NCI-H82 treated with DMSO at 0.1 percent for 48 hours (cell line): ENCODE results near the gene DCAF7.

Source experiments
- DNase-seq: peaks from one replicate; lab custom pipeline; 2025; ENCODE audit not compliant: unreplicated experiment; lab: John Stamatoyannopoulos, UW

DCAF7 gene

DNA sequence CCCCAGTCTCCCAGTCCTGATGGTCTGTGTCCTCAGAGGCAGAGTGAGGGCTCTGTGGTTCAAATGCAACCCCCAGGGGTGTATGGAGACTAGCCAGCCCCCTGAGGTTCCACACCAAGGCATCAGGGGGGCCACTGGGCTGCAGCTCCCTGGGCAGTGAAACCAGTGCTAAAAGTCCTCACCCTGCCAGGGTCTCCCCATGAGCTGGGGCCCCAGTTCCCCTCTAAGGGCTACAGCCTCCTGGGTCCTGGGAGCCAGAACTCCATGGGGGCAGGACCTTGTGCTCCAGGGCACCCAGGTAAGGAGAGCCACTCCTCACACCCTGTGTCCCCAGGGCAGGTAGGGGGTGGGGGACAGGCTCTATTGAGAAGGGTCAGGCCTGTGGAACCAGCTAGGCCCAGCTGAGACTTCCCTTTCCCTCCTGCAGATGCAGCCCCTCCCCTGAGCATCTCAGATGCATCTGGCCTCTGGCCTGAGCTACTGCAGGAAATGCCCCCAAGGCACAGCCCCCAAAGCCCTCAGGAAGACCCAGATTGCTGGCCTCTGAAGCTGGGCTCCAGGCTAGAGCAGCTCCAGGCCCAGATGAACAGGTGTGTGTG, 6.4 kb upstream of the DCAF7 start:
- DNase-seq = no peak

DNA sequence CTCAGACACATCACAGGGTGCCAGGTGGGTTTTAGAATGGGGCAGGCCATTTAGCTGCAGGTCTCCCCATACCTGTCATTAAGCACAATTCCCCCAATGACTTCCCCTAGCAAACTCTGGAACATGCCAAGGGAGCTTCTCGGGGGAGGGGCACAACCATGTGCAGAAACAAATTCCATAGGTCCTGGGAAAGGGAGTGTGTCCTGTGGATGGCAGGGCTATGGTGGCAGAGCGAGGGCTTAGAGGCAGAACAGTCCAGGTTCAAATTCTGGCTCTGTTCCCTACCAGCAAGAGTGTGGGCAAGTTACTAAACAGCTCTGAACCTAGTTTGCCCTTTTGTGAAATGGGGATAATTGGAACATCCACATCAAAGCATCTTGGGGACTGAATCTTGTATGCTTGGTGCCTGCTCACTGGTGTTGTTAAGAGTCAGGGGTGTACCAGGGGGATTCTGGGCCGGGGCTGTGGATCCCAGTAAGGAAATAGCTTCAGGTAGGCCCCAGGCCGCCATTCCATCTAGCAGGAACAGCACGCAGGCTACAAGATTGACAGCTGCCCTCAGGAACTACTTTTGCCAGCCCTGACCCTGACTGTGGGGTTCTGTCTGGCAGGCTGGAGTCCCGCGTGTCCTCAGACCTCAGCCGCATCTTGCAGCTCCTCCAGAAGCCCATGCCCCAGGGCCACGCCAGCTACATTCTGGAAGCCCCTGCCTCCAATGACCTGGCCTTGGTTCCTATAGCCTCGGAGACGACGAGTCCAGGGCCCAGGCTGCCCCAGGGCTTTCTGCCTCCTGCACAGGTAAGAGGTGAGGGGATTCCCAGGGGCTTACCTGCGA, 5.6 kb upstream of the DCAF7 start:
- DNase-seq = no peak

DNA sequence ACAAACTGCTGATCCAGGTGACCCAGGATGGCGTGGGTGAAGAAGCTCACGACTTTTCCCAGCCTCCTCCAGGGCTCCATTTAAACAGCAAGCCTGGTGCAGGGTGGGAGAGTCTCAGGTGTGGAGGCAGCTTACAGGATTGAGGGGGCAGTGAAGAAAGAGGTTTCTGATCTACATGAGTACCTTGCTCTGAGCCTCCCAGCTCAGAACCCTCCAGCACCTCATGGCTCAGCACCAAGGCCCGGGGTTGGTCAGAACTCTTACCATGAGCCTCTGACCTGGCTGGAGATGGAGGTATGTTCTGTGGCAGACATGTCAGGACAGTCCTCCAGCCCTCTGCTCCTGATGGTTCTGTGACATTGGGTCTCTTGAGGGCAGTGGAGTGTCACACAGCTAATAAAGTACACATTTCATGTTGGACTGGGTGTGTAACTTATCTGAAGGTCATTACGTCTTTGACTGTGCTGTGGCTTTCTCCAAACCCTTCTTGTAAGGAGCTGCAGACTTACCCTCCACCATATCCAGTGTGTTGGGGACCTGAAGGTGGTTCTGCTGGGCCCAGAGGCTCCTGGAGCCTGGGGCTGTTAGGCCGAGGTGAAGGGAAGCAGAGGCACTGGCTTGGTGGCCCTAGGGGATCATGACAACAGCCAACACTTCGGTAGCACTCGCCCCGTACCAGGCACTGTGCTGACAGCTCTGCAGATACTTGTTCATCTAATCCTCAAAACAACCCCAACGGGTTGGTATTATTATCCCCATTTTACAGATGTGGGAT, 3.8 kb upstream of the DCAF7 start:
- DNase-seq = no peak

DNA sequence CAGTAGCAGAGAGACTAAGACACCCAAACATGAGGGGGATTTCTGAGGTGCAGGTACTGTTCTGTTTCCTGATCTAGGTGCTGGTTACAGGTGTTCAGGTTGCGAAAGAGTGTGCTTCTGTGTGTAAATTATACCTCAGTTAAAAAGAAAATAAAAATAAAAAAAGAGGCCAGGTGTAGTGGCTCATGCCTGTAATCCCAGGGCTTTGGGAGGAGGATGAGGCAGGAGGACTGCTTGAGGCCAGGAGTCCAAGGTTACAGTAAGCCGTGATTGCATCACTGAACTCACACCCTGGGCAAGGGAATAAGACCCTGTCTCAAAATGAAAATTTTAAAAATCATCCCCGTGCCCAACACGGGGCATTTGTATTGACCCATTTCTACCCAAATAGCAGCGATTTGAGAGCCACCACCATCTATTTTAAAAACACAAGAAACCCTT, 3.2 kb upstream of the DCAF7 start:
- DNase-seq = no peak

DNA sequence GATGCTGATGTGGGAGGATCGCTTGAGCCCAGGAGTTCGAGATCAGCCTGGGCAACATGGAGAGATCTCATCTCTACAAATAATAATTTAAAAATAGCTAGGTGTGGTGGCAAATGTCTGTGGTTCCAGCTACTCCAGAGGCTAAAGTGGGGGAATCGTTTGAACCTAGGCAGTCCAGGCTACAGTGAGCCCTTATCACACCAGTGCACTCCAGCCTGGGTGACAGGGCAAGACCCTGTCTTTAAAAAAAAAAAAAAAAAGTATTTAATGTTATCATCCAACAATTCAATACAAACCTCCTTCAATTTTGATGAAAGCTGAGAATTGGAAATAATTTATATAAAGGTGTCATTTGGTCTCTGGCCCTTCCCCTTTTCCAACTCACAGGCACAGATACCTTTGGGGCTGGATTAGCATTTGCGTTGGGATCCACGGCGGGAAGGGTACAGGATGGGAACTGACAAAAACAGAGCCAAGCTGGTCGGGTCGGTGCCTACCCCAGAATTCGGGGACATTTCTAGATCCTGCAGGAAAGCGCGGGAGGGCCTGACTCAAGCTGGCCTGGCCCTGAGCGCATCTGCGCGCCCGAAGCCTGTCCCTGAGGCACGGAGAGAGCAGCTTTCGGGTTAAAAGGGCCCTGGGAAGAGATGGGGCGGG, 860 bp upstream of the DCAF7 start:
- no peak for DNase-seq

DNA sequence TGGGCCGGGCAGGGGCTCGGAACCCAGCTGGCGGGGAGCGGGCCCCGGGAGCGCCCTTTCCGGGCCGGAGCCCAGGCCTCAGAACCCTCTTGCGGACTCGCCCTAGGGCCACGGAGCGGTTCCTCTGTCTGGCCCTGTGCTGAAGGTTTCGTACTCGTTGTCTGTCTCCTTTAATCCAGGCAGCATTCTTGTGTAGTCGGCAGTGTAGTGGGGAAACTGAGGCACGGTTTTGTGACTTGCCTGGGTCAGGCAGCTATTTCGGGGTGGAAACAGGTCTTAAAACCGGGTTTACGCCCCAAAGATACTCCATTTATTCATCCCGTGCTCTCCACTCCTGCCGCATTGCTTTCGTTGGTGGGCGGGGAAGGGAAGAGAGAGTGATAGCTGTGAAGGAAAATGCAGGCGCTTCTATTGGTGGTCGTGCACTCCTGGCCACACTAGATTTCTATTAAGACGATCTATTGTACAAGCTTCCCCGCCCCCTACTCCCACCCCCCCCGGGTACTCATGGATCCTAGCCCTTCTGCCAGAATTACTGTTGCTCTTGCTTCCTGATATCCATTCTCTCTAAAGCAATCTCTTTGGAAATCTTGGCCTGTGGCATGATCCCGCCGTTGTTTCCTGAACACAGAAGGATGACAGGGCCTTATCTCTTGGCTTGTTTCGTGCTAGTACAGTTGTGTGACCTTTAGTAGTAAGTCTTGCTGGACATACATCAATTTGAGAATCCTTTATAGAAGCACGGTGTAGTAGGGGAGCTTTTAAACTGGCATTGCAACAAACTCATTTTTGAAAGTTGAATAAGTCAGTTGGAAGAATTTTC, 751 bp downstream of the DCAF7 start:
- DNase-seq = peak; percentile 63

DNA sequence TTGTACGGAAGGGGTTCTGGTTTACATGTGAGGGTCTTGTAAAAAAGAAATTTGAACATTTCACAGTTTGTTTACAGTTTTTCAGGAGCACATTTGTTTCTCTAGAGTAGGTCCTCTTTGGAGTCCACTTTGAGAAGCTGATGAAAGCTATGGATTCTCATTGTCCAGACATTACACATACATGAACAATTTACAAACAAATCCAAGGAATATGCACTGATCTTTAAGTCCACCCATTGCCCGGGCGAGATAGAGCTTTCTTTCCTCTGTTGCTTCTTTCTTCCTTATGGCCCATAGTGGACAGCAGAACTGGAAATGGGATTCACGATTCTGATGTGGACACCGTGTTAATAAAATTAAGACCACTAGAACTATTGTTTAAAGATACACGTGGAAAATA, 1.9 kb downstream of the DCAF7 start:
- DNase-seq = no peak

DNA sequence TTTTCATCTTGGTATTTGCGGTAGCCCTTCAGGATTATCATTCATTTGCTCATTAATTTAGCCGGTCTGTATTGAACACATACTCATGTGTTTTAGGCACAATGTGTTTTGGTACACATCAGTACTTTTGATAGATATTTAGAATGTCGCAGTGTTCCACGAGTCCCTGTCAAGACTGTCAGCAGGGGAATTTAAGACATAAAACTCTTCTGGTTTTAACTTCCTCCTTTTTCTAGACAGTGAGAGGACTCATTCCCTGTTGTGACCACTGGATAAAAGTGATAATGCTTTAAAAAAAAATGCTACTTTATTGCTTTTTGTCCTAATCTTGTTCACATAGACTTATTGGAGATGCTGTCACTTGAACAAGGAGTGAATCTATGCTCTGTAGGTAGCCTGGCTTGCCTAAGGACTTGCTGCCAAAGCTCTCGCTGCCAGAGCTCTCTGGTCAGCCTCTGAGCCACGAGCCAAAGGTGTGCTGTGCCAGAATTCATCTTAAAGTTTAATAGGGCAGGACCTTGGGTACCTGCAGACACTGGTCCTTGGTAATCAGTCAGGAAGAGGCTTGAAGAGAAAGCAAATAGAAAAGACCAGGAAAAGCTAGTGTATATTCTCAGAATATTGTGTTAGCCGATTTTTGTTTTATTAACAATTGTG, 5.4 kb downstream of the DCAF7 start:
- no peak for DNase-seq

DNA sequence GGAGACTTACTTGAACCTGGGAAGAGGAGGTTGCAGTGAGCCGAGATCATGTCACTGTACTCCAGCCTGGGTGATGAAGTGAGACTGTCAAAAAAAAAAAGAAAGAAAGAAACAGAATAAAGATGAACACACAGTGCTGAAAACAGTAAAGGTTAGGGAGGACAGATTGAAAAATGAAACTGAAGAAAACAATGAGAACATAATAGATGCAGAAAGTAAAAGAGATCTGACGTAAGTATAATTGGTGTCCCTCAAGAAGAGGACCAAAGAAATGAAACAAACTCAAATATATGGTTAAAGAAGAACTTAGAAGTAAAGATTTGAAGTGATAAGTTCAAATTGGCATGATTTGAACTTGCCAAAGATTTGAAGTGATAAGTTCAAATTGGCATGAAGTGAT, 7.1 kb downstream of the DCAF7 start:
- no peak for DNase-seq

DNA sequence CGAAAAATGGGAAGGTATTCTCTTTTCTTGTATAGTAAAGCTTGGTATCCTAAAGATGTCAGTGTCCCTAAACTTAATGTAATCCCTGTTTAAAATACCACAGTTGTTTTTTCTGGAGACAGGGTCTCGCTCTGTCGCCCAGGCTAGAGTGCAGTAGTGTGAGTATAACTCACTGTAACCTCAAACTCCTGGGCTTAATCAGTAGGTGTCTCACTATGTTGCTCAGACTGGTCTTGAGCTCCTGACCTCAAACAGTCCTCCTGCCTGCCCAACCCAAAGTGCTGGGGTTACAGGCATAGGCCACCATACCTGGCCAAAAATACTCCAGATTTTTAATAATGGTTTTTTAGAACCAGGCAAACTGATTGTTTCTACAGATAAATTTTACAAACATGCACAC, 8.2 kb downstream of the DCAF7 start:
- no peak for DNase-seq

DNA sequence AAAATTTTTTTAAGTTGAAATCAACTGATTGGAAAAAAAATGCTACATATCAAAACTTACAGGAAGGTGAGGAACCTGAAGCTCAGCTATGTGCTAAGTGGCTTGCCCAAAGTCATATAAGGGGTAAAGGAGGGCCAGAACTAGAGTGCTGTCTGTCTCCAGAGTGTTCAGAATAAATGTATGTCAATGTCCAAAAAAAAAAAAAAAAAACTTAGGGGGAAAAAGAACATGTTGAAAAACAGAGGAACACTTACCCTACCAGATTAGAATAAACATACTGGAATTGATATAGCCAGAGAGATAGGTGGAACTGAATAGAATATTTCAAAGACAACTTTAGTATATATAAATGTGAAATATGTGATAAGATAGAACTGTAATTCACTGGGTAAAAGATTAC, 11.5 kb downstream of the DCAF7 start:
- DNase-seq = no peak

DNA sequence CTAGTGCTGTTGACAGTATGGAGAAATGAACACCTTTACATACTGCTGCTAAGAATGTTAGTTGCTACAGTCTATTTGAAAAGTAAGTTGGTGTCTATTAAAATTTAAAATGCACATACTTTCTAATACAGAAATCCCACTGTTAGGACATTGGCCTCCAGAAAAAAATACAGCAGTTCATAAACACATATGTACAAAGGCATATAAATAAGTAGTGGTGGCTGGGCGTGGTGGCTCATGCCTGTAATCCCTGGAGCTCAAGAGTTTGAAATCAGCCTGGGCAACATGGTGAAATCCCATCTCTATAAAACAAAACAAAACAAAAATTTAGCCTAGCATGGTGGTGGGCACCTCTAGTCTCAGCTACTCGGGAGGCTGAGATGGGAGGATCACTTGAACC, 13.1 kb downstream of the DCAF7 start:
- no peak for DNase-seq

DNA sequence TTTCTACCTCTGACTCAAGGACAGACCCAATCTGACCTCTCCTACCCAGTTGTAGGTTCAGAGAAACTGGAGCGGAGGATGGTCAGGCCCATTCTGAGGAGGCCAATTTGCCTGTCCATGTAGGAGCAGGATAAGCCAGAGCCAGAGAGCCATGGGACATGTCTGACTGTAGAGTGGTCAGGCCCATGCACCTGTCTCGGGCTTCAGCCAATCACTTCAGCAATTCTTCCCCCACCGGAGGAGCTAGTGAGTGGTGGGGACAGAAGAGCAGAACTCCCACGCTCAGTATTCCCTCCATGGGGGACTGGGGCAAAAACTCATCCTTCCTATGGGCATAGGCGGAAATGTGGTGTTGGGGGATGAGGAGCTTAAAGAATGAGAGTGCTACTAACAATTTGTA, 14.3 kb downstream of the DCAF7 start:
- no peak for DNase-seq

DNA sequence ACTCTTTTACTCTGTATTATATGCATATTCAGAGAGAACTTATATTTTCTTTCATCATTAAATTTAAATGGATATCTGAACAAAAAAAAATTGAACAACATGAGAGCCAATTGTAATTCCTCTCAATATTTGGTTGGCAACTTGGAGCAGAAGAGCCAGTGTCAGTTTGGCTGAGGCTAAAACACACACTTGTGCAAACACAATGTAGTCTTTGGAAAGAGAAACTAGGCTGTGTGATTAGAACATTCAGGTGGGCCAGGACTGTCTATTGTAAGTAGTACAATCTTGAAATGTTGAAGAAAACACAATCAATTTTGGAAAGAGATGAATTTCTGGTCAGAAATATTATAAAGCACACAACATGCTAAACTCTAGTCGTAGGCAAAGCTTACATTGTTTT, 17.0 kb downstream of the DCAF7 start:
- no peak for DNase-seq

DNA sequence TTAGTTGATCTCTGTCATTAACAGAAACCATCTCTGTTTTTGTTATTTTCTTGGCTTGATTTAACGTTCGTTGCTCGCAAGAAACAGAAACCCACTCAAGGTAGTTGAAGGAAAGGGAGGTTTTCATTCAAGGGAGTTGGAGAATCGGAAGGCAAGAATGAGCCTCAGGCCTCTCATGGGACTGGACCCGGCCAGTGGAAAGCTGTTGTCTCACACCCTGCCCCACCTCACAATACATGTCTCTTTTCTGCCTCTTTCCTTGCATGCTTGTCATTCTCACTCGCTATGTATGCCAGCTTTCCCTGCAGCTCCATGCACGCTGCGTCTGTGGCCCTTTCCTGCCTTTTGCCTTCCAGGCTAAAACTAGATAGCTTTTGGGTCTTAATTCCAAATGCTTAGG, 18.3 kb downstream of the DCAF7 start:
- no peak for DNase-seq

DNA sequence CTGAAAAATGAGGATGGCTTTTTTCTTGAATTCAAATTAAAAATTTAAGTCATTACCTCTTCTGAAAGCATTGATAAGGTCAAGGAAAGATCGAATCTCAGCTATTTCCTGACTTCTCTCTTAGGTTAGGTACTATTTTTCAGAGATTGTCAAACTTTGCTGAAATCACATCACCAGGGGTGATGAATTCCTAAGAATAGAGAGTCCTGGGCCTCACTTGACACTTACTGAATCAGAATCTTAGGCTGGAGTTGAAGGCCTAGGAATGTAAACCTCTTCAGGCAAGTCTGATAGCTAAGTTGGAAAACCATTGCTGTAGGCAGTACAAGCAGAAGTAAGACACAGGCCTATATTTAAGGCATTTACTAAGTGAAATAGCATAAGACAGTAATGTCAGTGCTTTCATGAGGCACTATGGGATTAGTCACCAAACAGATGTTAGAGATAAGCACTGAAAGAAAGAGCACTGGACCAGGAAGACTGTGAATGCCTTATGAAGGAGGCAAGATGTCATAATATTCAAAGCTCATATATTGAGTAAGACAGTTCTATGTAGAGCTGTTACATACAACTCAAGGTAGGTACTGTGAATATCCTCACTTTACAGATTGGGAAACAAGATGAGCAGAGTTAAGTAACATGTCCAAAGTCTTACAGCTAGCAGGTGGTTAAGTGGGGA, 21.5 kb downstream of the DCAF7 start:
- DNase-seq = no peak

DNA sequence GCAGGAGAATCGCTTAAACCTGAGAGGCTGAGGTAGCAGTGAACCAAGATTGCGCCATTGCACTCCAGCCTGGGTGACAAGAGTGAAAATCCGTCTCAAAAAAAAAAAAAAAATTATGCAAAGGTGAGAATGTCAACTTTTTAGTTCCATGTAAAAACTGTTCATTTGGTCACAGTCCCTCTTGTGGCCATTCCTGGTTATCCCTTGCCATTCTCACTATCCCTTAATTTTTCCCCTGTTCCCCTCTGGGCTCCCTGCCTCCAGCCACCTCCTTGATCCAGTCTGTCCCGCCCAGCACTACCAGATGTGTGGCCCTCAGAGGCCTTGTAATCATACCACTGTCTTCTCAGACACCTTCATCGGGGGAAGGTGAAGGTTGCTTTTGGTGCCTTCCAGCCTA, 23.4 kb downstream of the DCAF7 start:
- DNase-seq = no peak

DNA sequence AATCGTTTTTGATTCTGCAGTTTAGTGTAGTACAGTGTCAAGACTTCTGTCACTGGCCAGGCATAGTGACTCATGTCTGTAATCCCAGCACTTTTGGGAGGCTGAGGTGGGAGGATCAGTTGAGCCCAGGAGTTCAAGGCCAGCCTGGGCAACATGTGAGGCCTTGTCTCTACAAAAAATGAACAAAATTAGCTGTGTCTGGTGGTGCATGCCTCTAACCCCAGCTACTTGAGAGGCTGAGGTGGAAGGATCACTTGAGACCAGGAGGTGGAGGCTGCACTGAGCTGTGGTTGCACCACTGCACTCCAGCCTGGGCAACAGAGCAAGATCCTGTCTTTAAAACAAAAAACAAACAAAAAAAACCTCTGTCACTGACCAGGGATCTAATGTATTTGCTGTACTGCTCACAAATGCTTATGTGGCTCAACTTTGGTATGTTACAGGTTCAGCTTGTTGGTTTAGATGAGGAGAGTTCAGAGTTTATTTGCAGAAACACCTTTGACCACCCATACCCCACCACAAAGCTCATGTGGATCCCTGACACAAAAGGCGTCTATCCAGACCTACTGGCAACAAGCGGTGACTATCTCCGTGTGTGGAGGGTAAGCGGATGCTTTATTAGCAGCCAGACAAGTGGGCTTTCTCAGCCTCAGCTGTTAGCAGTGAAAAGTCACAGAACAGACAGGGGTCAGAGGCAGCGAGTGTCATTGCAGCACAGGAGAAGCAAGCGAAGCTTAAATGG, 27.9 kb downstream of the DCAF7 start:
- DNase-seq = no peak

DNA sequence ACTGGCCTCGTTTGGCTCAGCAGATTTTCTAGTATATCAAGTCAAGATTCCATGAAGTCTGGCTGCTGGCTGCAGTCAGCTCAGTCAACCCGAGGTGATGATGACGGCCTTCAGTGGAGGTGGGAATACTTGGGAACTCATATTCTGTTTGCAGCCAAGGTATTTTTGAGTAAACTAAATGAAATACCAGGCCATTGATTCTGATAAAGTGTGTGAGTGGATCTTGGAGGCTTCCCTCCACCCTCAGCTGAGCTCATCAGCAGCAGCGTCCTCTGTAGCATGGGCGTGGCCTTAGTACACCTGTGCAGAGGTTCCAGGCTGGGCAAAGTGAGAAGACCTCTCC, 28.5 kb downstream of the DCAF7 start:
- no peak for DNase-seq
